Uterus (tissue), 4 donors: Measurements from ENCODE around the gene C18orf63. TPM values are rescaled to one million over a fixed set of nuclear protein-coding genes. Genes with fewer than 3 reads are reported as not detected.

Experiments used
- DNase-seq, 2 donors: peaks; one replicate each; pipeline ENCODE4 v3.0.0-alpha.2; 2019 to 2020
- H3K27ac ChIP-seq, 2 donors: fragments of 200-600 bp; sonication (generic); 1 replicate in 1 of 2; 2 replicates in 1 of 2; pipeline ENCODE4 v1.5.1; 2016 to 2018
- H3K27me3 ChIP-seq, 2 donors: fragments of 200-600 bp; sonication (generic); one replicate each; pipeline ENCODE4 v1.5.1; 2018 to 2019; ENCODE audit warnings: control low read depth in 1 of 2
- H3K36me3 ChIP-seq, 2 donors: fragments of 200-600 bp; sonication (generic); one replicate each; pipeline ENCODE4 v1.5.1; 2019; ENCODE audit warnings: control low read depth in 1 of 2
- H3K4me1 ChIP-seq, 2 donors: fragments of 200-600 bp; sonication (generic); one replicate each; pipeline ENCODE4 v1.5.1; 2018 to 2019; ENCODE audit warnings: control low read depth in 1 of 2
- H3K4me3 ChIP-seq, 2 donors: fragments of 200-600 bp; sonication (generic); 1 replicate in 1 of 2; 2 replicates in 1 of 2; pipeline ENCODE4 v1.5.1; 2018 to 2019; ENCODE audit warnings: mild to moderate bottlenecking in 1 of 2
- H3K9me3 ChIP-seq, 2 donors: fragments of 200-600 bp; sonication (generic); one replicate each; pipeline ENCODE4 v1.5.1; 2019; ENCODE audit warnings: control low read depth in 1 of 2
- POLR2A ChIP-seq, 2 donors: fragments of 450-650 bp; IDR thresholded peaks; one replicate each; pipeline ENCODE4 v1.6.1; 2016; ENCODE audit warnings: antibody characterized with exemption in 2 of 2, mild to moderate bottlenecking in 1 of 2, moderate library complexity in 1 of 2
- intact Hi-C: fragments of 100-400 bp; cut with DNase I; formaldehyde crosslinking; loops from one replicate; pipeline ENCODE4 v1.15.1; 2023; ENCODE audit warnings: low total_unique reads
- total RNA-seq, 4 donors: library from RNA; depleted of rRNA in 3 of 4; stranded (reverse); fragments of >200 nt in 3 of 4; gene quantifications; one replicate each; pipeline versions ENCODE4 v1.1.0 to v1.2.4, GENCODE V29; 2014 to 2023
- TF ChIP-seq, protein P1 (sequence below), 4 experiments: fragments of 200-600 bp in 2 of 4; fragments of 450-650 bp in 2 of 4; sonication (generic) in 2 of 4; IDR thresholded peaks; one replicate each; pipeline ENCODE4 v1.5.1; 2016 to 2019; ENCODE audit warnings: antibody characterized with exemption in 4 of 4, mild to moderate bottlenecking in 2 of 4, moderate library complexity in 1 of 4
- donor health status: DM: yes; HTN: yes; CAD: no.

C18orf63 gene
- total RNA-seq, 4 donors from 2014 or later = not detected

DNA sequence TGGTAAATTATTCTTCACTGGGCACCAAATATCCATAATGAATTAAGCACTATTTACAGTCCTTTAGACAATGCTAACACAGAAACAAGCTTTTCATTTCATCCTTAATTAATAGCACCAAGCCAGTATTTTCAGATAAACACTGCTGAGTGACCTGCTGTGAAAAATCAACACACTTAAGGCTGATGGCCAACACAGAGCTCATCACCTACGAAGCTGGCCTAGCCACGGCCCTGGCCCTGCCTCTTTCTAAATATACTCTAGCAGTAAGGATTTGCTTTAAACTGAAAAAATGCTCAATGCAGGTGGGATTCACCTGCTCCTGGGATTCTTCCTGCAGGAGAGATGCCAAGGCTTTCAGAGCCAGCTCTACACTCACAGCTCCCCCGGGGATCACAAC lies 42.2 kb upstream of the C18orf63 start:
- no peaks in the 10 kb centered on the region for H3K9me3 ChIP-seq
- intact Hi-C loops = no loop called here
- H3K27ac ChIP-seq = no peak overlapping the region
- DNase-seq = no peak
- H3K4me3 ChIP-seq = no peak overlapping the region
- TF ChIP-seq, protein P1, sequence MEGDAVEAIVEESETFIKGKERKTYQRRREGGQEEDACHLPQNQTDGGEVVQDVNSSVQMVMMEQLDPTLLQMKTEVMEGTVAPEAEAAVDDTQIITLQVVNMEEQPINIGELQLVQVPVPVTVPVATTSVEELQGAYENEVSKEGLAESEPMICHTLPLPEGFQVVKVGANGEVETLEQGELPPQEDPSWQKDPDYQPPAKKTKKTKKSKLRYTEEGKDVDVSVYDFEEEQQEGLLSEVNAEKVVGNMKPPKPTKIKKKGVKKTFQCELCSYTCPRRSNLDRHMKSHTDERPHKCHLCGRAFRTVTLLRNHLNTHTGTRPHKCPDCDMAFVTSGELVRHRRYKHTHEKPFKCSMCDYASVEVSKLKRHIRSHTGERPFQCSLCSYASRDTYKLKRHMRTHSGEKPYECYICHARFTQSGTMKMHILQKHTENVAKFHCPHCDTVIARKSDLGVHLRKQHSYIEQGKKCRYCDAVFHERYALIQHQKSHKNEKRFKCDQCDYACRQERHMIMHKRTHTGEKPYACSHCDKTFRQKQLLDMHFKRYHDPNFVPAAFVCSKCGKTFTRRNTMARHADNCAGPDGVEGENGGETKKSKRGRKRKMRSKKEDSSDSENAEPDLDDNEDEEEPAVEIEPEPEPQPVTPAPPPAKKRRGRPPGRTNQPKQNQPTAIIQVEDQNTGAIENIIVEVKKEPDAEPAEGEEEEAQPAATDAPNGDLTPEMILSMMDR (IDR thresholded peaks at IDR 0.05) = no peak
- no peak for TF ChIP-seq POLR2A (IDR thresholded peaks at IDR 0.05)
- H3K4me1 ChIP-seq = no peaks in the 10 kb centered on the region
- H3K27me3 ChIP-seq = no peaks in the 10 kb centered on the region
- H3K36me3 ChIP-seq = no peaks in the 10 kb centered on the region

DNA sequence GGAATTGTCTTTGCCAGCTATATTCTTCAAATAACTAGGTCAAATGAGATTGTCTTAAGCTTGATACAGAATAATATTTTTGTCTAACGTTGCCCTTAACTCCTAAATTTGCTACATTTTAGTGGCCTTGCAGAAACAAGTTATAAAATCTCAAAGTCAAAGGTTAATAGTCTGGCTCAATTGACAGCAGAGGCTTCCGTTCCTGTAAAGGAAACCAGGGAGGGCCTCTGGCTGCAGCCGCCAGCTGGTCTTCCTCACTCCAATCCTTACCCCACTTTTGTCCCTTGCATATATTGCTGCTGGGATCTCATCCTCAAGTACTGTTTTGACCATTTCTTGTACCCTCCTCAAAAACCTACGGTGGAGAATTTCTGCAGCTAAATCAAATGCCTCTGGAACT lies 40.9 kb upstream of the C18orf63 start:
- Histone ChIP-seq H3K9me3 (no peaks in the 10 kb centered on the region), H3K27me3 (no peaks in the 10 kb centered on the region), H3K27ac (no peak overlapping the region), H3K4me1 (no peaks in the 10 kb centered on the region), H3K36me3 (no peaks in the 10 kb centered on the region), H3K4me3 (no peak overlapping the region)
- no peak for DNase-seq
- TF ChIP-seq POLR2A (IDR thresholded peaks at IDR 0.05) = no peak
- TF ChIP-seq, protein P1 (IDR thresholded peaks at IDR 0.05) = no peak
- intact Hi-C loops = no loop called here

DNA sequence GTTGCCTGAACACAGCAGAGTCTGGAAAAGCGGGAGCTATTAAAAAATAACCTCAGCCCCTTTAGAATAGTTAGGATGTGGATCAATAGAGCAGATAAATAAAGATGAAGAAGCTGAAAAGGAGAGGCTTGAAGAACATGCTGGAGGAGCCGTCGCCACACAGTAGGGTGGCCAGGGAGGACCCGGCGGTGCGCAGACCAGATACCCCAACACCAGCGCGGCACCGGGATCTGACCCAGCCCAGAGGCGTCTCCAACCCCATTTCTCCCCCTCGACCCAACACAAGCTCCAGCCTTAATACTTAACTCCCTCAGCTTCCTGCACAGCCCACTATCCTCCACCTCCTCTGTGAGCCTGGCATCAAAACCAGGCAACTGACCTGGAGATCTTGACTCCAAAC lies 39.9 kb upstream of the C18orf63 start:
- Histone ChIP-seq H3K27ac (no peak overlapping the region), H3K9me3 (no peaks in the 10 kb centered on the region), H3K27me3 (no peaks in the 10 kb centered on the region), H3K4me1 (no peaks in the 10 kb centered on the region), H3K4me3 (no peak overlapping the region), H3K36me3 (no peaks in the 10 kb centered on the region)
- TF ChIP-seq, protein P1 (IDR thresholded peaks at IDR 0.05) = no peak
- no peak for TF ChIP-seq POLR2A (IDR thresholded peaks at IDR 0.05)
- intact Hi-C loops = no loop called here
- DNase-seq = no peak

DNA sequence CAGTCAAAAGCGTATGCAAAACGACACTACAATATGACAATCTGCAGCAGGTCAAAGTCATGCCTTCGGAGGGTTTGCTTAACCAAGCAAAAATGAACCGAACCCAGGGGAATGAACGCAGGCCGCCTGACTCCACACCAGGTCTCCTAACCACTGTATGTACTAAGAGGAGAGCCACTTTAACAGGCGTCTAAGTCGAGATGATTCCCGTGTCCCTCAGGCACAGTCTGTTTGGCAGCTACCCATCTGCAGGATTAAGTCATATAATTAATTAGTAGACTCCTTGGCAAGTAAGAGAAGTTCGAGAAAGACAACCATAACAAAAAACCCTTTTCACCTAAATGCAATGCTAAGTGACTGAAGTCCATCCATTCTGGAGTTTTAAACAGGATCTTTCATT lies 39.0 kb upstream of the C18orf63 start:
- H3K4me1 ChIP-seq = no peaks in the 10 kb centered on the region

DNA sequence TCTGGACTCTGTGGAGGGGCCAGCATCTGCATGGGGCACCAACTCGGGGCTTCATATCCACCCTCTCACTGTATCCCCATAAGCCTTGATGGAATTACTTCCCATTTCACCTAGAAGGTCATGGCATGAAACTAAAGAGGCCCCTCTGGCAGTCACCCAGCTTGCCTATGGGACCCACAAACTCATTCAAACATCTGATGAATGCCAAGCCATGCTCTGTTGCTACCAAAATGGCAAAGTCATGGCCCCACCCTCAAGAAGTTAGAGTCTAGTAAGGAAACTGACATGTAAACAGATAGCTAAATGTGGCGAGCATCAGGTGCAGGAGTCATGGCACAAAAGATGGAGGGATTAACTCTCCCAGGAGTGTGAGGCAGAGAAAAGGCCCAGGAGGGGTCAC lies 38.3 kb upstream of the C18orf63 start:
- no peak overlapping the region for H3K4me3 ChIP-seq
- H3K9me3 ChIP-seq = no peaks in the 10 kb centered on the region
- H3K27ac ChIP-seq = no peak overlapping the region
- intact Hi-C loops = no loop called here
- H3K36me3 ChIP-seq = no peaks in the 10 kb centered on the region
- no peaks in the 10 kb centered on the region for H3K27me3 ChIP-seq
- DNase-seq = no peak
- H3K4me1 ChIP-seq = peaks cover 0 to 3% of the 10 kb centered on the region in 2 donors
- TF ChIP-seq POLR2A (IDR thresholded peaks at IDR 0.05) = no peak
- TF ChIP-seq, protein P1 (IDR thresholded peaks at IDR 0.05) = no peak

More for the DNA sequence above, 39.0 kb upstream of the C18orf63 start:
- TF ChIP-seq POLR2A (IDR thresholded peaks at IDR 0.05) = no peak
- TF ChIP-seq, protein P1 (IDR thresholded peaks at IDR 0.05) = no peak
- Histone ChIP-seq H3K4me3 (no peak overlapping the region), H3K27me3 (no peaks in the 10 kb centered on the region), H3K36me3 (no peaks in the 10 kb centered on the region), H3K27ac (no peak overlapping the region), H3K9me3 (no peaks in the 10 kb centered on the region)
- no peak for DNase-seq
- intact Hi-C loops = no loop called here
